ENCODE measurements around the gene ZFYVE28. TPM values are rescaled to one million over a fixed set of nuclear protein-coding genes. Genes with fewer than 3 reads are reported as not detected.

ZFYVE28 gene
- total RNA-seq, 1 experiment from 2014 or later, result 12.9 TPM

DNA sequence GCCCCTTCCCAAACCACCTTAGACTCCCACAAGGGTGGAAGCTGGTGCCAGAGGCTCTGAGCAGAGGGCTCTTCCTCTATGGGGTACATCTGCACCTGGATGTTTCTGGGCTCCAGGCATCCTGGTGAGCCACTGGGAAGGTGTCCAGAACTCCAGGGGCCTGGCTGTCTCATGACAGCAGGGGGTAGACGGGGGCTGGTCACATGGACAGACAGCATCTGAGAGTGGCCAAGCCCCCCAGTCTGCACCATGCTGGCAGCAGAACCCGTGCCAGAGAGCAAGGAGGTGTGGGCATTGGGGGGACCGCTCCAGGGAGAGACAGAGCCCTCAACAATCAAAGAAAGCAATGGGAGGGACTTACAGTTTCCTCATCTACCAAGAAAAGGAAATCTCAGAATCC, 39.5 kb downstream of the ZFYVE28 start:
- CTCF ChIA-PET, result no interaction called here

DNA sequence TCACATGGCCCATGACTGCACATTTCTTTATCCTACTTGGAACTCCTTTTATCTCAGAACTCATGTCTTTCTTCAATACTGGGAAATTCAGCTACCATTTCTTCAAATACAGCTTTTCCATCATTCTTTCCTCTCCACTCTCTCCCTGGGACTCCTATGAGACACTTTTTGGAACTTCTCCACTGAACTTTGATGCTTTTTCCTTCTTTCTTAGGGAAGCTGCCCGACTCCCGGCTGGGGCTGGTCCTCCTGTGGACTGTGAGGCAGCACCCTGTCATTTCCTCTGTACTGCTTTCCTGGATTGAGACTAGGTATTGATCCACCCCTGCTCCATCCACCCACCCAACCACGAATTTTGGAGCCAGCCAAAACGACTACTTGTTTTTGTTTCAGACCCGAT, 40.0 kb downstream of the ZFYVE28 start:
- intact Hi-C loops (cut with micrococcal nuclease; ENCODE audit: unreplicated experiment), result no loop called here
- no peaks in the 10 kb centered on the region for H3K9me2 ChIP-seq (ENCODE audit: insufficient read depth)
- no peaks in the 10 kb centered on the region for H3K9me3 ChIP-seq (ENCODE audit: insufficient read depth, low read depth)
- no peaks in the 10 kb centered on the region for H3K79me2 ChIP-seq (ENCODE audit: low read depth)
- 0 out of 2 replicates have a peak, but pooled peaks cover 3% of the 10 kb centered on the region for H3K27me3 ChIP-seq (ENCODE audit: insufficient read depth, low read depth)
- no peak overlapping the region for H3K4me3 ChIP-seq
- DNase-seq, result no peak
- H3F3A ChIP-seq (ENCODE audit: insufficient read depth, low read depth), result no peaks in the 10 kb centered on the region
- H4K20me1 ChIP-seq (ENCODE audit: insufficient read depth), result no peaks in the 10 kb centered on the region
- ChIA-PET POLR2A (ENCODE audit: unreplicated experiment) (no interaction called here), CTCF (no interaction called here)
- BruUV-seq (replicated peaks), result no TSS peak
- no peak overlapping the region for H3K27ac ChIP-seq
- no peaks in the 10 kb centered on the region for H3K4me1 ChIP-seq (replicated peaks; ENCODE audit: insufficient read depth)
- TF ChIP-seq EZH2 (IDR thresholded peaks at IDR 0.05; ENCODE audit: low read depth), result no peak
- no peak overlapping the region for H2AFZ ChIP-seq
- no peaks in the 10 kb centered on the region for H3K36me3 ChIP-seq (ENCODE audit: low read depth)
- H3K4me2 ChIP-seq, result no peak overlapping the region

More for the DNA sequence above, 39.5 kb downstream of the ZFYVE28 start:
- H3F3A ChIP-seq (ENCODE audit: insufficient read depth, low read depth), result no peaks in the 10 kb centered on the region
- no peaks in the 10 kb centered on the region for H3K9me2 ChIP-seq (ENCODE audit: insufficient read depth)
- TF ChIP-seq, protein P1, sequence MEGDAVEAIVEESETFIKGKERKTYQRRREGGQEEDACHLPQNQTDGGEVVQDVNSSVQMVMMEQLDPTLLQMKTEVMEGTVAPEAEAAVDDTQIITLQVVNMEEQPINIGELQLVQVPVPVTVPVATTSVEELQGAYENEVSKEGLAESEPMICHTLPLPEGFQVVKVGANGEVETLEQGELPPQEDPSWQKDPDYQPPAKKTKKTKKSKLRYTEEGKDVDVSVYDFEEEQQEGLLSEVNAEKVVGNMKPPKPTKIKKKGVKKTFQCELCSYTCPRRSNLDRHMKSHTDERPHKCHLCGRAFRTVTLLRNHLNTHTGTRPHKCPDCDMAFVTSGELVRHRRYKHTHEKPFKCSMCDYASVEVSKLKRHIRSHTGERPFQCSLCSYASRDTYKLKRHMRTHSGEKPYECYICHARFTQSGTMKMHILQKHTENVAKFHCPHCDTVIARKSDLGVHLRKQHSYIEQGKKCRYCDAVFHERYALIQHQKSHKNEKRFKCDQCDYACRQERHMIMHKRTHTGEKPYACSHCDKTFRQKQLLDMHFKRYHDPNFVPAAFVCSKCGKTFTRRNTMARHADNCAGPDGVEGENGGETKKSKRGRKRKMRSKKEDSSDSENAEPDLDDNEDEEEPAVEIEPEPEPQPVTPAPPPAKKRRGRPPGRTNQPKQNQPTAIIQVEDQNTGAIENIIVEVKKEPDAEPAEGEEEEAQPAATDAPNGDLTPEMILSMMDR (conservative IDR thresholded peaks at IDR 0.05), result no peak
- no peak for TF ChIP-seq EZH2 (IDR thresholded peaks at IDR 0.05; ENCODE audit: low read depth)
- intact Hi-C loops (cut with micrococcal nuclease; ENCODE audit: unreplicated experiment), result no loop called here
- H4K20me1 ChIP-seq (ENCODE audit: insufficient read depth), result no peaks in the 10 kb centered on the region
- no peaks in the 10 kb centered on the region for H3K4me1 ChIP-seq (replicated peaks; ENCODE audit: insufficient read depth)
- H3K36me3 ChIP-seq (ENCODE audit: low read depth), result no peaks in the 10 kb centered on the region
- 0 out of 2 replicates have a peak, but pooled peaks cover 3% of the 10 kb centered on the region for H3K27me3 ChIP-seq (ENCODE audit: insufficient read depth, low read depth)
- no peak overlapping the region for H3K4me2 ChIP-seq
- BruUV-seq (replicated peaks), result no TSS peak
- POLR2A ChIA-PET (ENCODE audit: unreplicated experiment), result no interaction called here
- no peak overlapping the region for H3K27ac ChIP-seq
- no peak for DNase-seq
- no peaks in the 10 kb centered on the region for H3K79me2 ChIP-seq (ENCODE audit: low read depth)
- no peaks in the 10 kb centered on the region for H3K9me3 ChIP-seq (ENCODE audit: insufficient read depth, low read depth)
- H2AFZ ChIP-seq, result no peak overlapping the region
- no peak overlapping the region for H3K4me3 ChIP-seq

DNA sequence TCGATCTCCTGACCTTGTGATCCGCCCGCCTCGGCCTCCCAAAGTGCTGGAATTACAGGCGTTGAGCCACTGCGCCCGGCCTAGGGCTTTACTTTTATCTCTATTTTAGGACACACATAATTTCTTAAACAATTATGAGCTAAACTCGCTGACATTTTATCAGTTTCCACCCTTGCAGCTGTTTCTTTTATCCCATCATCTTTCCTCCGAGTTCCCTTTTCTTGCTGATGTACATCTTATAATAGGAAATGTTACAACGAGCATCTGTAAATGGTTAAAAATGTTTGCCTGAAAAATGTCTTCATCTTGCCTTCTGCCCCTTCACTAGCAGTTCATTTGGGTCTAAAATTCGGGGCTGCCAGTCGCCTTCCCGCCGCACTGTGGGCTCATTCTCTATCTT, 41.2 kb downstream of the ZFYVE28 start:
- Histone ChIP-seq H4K20me1 (ENCODE audit: insufficient read depth) (no peaks in the 10 kb centered on the region), H3K4me1 (replicated peaks; ENCODE audit: insufficient read depth) (no peaks in the 10 kb centered on the region), H3K4me2 (no peak overlapping the region), H3K9me3 (ENCODE audit: insufficient read depth, low read depth) (no peaks in the 10 kb centered on the region), H3F3A (ENCODE audit: insufficient read depth, low read depth) (no peaks in the 10 kb centered on the region), H3K27me3 (ENCODE audit: insufficient read depth, low read depth) (0 out of 2 replicates have a peak, but pooled peaks cover 3% of the 10 kb centered on the region), H2AFZ (no peak overlapping the region), H3K4me3 (no peak overlapping the region), H3K27ac (no peak overlapping the region), H3K9me2 (ENCODE audit: insufficient read depth) (no peaks in the 10 kb centered on the region), H3K36me3 (ENCODE audit: low read depth) (no peaks in the 10 kb centered on the region), H3K79me2 (ENCODE audit: low read depth) (no peaks in the 10 kb centered on the region)
- TF ChIP-seq, protein P1 (conservative IDR thresholded peaks at IDR 0.05), result no peak
- TF ChIP-seq EZH2 (IDR thresholded peaks at IDR 0.05; ENCODE audit: low read depth), result no peak
- intact Hi-C loops (cut with micrococcal nuclease; ENCODE audit: unreplicated experiment), result no loop called here
- ChIA-PET POLR2A (ENCODE audit: unreplicated experiment) (no interaction called here), CTCF (no interaction called here)
- no TSS peak for BruUV-seq (replicated peaks)
- no peak for DNase-seq

DNA sequence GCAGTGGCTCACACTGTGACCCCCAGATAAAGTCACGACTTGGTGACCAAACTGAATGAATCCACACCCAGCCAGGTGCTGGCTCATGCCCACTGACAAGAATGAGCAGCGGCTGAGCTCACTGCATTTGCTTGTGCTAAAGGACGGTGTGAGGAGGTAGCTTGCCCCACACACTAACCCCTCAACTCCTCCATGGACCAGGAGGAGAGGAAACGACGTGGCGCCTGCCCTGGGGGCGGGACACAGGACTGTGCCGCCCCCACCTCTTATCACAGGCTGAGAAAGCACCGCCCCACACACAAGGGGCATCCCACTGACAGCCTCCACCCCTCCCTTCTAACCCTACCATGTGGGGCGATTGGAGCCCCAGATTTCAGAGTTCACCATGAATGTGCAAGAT, 43.0 kb downstream of the ZFYVE28 start:
- Histone ChIP-seq H4K20me1 (ENCODE audit: insufficient read depth) (no peaks in the 10 kb centered on the region), H3K9me3 (ENCODE audit: insufficient read depth, low read depth) (no peaks in the 10 kb centered on the region), H3K4me2 (no peak overlapping the region), H3K4me3 (no peak overlapping the region), H3K27ac (no peak overlapping the region), H3F3A (ENCODE audit: insufficient read depth, low read depth) (no peaks in the 10 kb centered on the region), H2AFZ (no peak overlapping the region), H3K36me3 (ENCODE audit: low read depth) (no peaks in the 10 kb centered on the region), H3K4me1 (replicated peaks; ENCODE audit: insufficient read depth) (no peaks in the 10 kb centered on the region), H3K27me3 (ENCODE audit: insufficient read depth, low read depth) (0 out of 2 replicates have a peak, but pooled peaks cover 3% of the 10 kb centered on the region), H3K79me2 (ENCODE audit: low read depth) (no peaks in the 10 kb centered on the region), H3K9me2 (ENCODE audit: insufficient read depth) (no peaks in the 10 kb centered on the region)
- ChIA-PET CTCF (no interaction called here), POLR2A (ENCODE audit: unreplicated experiment) (interaction anchor here (0.5 kb wide), 1 partner anchor 70 kb away, joined by 3 read pairs; no protein-coding TSS in a partner anchor)
- TF ChIP-seq EZH2 (IDR thresholded peaks at IDR 0.05; ENCODE audit: low read depth), result no peak
- TF ChIP-seq, protein P1 (conservative IDR thresholded peaks at IDR 0.05), result no peak
- DNase-seq, result no peak
- intact Hi-C loops (cut with micrococcal nuclease; ENCODE audit: unreplicated experiment), result no loop called here
- no TSS peak for BruUV-seq (replicated peaks)
